IPS-15b (cell line): ENCODE measurements around the gene CTSC.

Source experiments
- H3K27me3 ChIP-seq: one replicate; pipeline ENCODE4 v1.6.1; 2013; ENCODE audit warnings: low read length; ENCODE audit not compliant: control insufficient read depth, insufficient read depth
- H3K36me3 ChIP-seq: one replicate; pipeline ENCODE4 v1.6.1; 2013; ENCODE audit warnings: low read length; ENCODE audit not compliant: control insufficient read depth, insufficient read depth
- H3K4me1 ChIP-seq: one replicate; pipeline ENCODE4 v1.6.1; 2013; ENCODE audit warnings: mild to moderate bottlenecking, low read length; ENCODE audit not compliant: control insufficient read depth, insufficient read depth
- H3K4me3 ChIP-seq: one replicate; pipeline ENCODE4 v1.5.1; 2013; ENCODE audit warnings: low read depth, low read length
- H3K9ac ChIP-seq: one replicate; pipeline ENCODE4 v1.6.1; 2013; ENCODE audit warnings: low read depth, mild to moderate bottlenecking, low read length
- H3K9me3 ChIP-seq: one replicate; pipeline ENCODE4 v1.6.1; 2013; ENCODE audit warnings: mild to moderate bottlenecking, low read length; ENCODE audit not compliant: control insufficient read depth, insufficient read depth

CTSC gene

DNA sequence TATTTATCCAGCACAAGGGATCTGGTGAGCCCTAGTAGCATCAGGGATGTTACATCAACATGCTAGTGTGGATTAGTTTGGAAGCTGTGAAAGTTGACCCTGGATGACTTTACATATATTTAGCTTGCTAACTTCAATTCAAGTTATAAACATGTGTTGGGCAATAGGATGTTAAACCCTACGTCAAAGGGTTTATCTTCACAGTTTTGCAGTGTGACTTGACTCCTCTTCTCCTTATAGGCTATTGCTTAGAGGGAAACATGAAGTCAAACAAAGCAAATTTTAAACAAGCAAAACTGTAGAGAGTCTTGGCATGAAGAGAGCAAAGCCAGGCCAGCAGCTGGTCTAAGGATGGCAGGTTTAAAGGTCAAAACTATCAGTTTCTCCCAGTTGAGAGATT, 11.3 kb upstream of the CTSC start:
- no peaks in the 10 kb centered on the region for H3K9me3 ChIP-seq
- no peak overlapping the region for H3K9ac ChIP-seq
- H3K36me3 ChIP-seq = no peaks in the 10 kb centered on the region
- no peaks in the 10 kb centered on the region for H3K4me1 ChIP-seq
- H3K27me3 ChIP-seq = no peaks in the 10 kb centered on the region
- H3K4me3 ChIP-seq = no peak overlapping the region

DNA sequence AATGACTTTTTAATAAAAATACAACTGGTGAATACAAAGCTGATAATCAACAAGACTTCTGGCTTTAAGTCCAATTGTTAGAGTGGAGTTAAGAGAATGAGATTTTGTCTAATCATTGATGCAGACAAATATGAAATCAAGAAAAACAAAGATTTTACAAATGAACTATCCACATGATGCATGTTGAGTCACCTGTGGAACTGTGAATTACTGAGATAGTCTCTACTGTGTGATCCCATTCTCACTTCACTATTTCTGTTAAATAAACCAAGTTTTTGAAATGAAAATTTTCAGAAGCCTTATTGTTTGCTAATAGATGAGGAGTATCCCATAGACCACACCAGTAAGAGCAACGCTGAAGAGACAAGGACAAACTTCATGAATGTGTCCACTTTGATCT, 8.4 kb upstream of the CTSC start:
- Histone ChIP-seq H3K9me3 (no peaks in the 10 kb centered on the region), H3K27me3 (no peaks in the 10 kb centered on the region), H3K4me3 (no peak overlapping the region), H3K36me3 (no peaks in the 10 kb centered on the region), H3K9ac (no peak overlapping the region), H3K4me1 (no peaks in the 10 kb centered on the region)

DNA sequence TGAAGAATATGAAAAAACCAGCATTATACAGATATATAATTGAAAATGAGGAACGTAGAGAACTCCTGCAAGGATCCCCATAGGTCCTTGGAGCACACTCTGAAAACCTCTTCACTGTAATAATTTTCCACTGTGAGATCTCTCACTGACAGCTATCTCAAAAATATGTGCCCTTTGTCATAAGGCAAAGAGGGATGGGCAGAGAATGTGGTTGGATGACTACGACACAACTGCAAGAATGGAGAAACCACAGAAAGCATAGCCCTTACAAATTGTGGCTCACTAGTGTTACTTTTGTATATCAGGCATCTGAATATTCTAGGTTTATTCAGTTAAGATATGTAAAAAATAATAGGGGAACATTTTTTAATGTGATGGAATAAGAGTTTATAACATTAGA, 7.9 kb upstream of the CTSC start:
- no peaks in the 10 kb centered on the region for H3K4me1 ChIP-seq
- H3K27me3 ChIP-seq = no peaks in the 10 kb centered on the region
- no peak overlapping the region for H3K9ac ChIP-seq
- H3K36me3 ChIP-seq = no peaks in the 10 kb centered on the region
- H3K9me3 ChIP-seq = no peaks in the 10 kb centered on the region
- no peak overlapping the region for H3K4me3 ChIP-seq

DNA sequence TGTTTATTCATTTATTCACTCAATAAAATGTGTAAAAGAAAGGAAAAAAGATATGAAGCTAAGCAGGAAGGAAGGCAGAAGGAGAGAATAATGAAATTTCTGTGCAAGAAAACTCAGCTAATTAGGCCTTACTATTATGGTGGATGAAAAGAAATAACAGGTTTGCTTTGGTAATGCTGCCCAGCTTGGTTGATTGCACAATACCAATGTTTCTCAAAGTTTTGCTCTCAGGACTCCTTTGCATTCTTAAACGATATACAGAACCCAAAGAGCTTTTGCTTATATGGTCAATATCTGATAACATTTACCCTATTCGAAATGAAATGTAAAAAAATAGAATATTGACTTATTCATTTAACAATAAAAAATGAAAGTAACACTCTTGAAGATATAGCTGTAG, 7.3 kb upstream of the CTSC start:
- Histone ChIP-seq H3K9me3 (no peaks in the 10 kb centered on the region), H3K27me3 (no peaks in the 10 kb centered on the region), H3K4me1 (no peaks in the 10 kb centered on the region), H3K4me3 (no peak overlapping the region), H3K9ac (no peak overlapping the region), H3K36me3 (no peaks in the 10 kb centered on the region)

DNA sequence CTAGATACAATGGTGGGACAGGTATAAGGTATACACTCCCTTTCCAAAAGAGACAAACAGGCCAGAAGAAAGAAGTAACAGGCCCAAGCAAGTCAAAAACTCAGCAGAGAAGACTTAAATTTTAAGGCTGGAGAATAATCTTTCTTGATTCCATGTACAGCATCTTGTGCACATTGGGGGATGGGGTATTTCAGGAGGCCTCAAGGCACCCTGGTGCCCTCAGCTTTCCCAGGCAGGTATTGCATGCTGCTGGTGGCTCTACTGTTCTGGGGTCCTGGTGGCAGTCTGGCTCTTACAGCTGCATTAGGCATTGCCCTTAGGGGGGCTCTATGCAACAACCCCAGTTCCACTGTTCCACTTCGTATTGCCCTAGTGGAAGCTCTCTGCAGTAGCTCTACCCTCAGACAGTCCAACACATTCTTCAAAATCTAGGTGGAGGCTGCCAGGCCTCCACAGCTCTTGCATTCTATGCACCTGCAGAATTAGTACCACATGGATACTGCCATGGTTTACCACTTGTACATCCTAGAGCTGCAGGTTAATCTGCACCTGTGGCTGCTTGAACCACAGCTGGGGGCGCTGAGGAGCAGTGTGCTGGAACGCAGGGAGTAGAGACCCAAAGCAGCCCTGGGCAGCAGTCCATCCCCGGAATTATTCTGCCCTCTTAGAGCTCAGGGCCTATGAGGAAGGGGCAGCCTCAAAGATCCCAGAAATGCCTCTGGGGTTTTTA, 4.2 kb upstream of the CTSC start:
- no peak overlapping the region for H3K4me3 ChIP-seq
- H3K9ac ChIP-seq = no peak overlapping the region
- no peaks in the 10 kb centered on the region for H3K36me3 ChIP-seq
- H3K4me1 ChIP-seq = peaks cover 2% of the 10 kb centered on the region
- no peaks in the 10 kb centered on the region for H3K27me3 ChIP-seq
- no peaks in the 10 kb centered on the region for H3K9me3 ChIP-seq

DNA sequence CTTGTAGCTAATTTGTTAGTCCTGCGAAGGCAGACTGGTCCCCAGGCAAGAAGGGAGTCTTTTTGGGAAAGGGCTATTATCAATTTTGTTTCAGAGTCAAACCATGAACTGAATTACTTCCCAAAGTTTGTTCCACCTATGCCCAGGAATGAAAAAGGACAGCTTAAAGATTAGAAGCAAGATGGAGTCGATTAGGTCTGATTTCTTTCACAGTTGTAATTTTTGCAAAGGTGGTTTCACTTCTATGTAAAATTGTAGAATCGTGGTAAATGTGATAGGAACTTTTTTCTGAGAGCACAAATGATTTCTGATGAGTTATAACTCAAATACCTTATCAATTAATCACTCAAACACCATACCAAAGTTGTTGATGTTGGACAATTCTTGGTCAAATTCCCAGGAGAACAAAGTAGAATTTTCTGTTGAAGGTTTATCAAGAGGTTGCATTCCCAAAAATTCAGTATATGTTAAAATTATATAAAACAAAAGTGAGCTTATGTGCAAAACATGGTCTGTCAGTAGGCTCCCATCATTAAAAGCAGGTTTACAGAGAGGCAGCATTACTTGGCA, 2.9 kb upstream of the CTSC start:
- Histone ChIP-seq H3K4me3 (no peak overlapping the region), H3K4me1 (peaks cover 6% of the 10 kb centered on the region), H3K27me3 (no peaks in the 10 kb centered on the region), H3K36me3 (no peaks in the 10 kb centered on the region), H3K9ac (no peak overlapping the region), H3K9me3 (no peaks in the 10 kb centered on the region)

DNA sequence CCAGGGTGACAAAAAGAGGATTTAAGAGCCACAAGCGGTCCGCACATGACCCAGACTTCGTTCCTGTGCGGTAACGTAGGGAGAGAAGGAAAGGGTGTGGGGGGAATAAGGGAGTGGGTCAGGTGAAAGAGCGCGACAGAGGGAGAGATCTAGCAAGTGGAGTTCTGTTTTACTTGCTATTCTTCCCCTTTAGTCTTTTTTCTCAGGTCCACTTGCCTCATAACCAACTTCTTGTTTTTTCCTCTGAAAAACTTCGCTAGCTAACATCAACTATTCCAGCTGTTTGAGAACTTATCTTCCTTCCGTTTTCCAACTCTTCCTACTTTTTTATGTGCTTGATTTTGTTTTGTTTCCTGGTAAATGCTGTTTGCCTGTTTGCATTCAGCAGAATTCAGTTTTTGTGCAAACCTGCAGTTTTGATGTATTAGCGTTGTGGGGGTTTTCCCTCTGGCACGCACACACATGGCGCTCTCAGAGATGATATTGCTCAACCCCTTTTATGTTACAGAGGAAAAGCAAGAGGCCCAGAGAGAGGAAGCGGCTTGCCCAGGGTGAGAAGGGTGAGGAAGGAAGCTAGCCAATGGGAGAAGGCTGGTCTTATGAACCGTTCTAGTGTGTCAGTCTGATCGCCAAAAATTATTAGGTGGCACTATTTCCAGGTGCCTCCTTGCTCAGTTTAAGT, 592 bp upstream of the CTSC start:
- no peaks in the 10 kb centered on the region for H3K9me3 ChIP-seq
- H3K4me1 ChIP-seq = peaks cover 7% of the 10 kb centered on the region
- H3K27me3 ChIP-seq = no peaks in the 10 kb centered on the region
- no peak overlapping the region for H3K9ac ChIP-seq
- H3K4me3 ChIP-seq = peak overlapping the region; percentile 92
- H3K36me3 ChIP-seq = peaks cover 6% of the 10 kb centered on the region

DNA sequence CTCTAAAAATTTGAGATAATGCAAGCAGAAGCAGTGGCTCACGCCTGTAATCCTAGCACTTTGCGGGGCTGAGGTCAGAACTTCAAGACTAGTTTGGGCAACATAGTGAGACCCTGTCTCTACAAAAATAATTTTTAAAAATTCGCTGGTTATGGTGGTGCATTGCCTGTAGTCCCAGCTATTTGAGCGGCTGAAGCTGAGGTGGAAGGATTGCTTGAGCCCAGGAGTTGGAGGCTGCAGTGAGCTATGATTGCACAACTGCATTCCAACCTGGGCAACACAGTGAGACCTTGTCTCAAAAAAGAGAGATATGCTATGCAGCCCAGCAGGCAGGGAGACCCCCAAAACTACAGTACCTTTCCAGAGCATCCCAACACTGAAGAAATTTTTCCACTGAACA, 2.3 kb downstream of the CTSC start:
- H3K9me3 ChIP-seq = no peaks in the 10 kb centered on the region

DNA sequence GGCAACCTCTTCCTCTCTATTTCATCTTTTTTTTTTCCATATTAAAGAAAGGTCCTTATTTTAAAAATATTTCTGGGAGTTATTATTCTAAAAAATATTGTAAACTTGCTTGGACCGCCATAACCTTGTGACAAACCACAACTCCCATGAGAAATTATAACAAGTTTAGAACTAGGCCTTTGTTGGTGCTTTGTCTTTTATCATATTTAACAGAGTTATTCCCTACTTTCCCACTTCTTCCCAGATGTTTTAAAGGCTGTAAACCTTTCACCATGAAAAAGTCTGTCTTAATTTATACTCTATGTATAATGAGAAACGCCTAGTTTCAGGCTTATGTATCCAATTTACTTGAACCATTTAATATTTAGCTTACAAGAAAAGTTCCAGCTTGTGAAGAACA, 3.7 kb downstream of the CTSC start:
- Histone ChIP-seq H3K27me3 (no peaks in the 10 kb centered on the region), H3K4me1 (peaks cover 9% of the 10 kb centered on the region), H3K9ac (no peak overlapping the region), H3K36me3 (peaks cover 6% of the 10 kb centered on the region), H3K9me3 (no peaks in the 10 kb centered on the region), H3K4me3 (no peak overlapping the region)

More for the DNA sequence above, 2.3 kb downstream of the CTSC start:
- peaks cover 7% of the 10 kb centered on the region for H3K4me1 ChIP-seq
- H3K9ac ChIP-seq = no peak overlapping the region
- H3K4me3 ChIP-seq = peak overlapping the region; percentile 40
- H3K27me3 ChIP-seq = no peaks in the 10 kb centered on the region
- peaks cover 6% of the 10 kb centered on the region for H3K36me3 ChIP-seq

DNA sequence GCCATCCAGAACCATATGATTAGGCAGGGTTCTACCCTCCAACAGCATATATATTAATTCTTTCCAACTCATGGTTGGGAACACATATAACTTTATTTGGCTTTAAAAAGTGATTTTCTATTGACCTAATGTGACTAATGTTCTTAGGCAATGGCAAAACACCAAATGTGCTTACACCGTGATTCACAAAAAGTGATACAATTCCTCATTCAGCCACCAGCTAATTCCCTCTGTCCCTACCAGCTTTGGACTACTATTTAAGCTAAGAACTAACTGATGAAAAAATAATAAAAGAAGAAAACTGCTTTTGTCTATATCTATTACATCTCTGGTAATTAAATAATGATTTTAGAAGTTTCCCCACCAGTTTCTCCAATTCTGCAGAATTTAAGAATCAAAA, 4.7 kb downstream of the CTSC start:
- peaks cover 8% of the 10 kb centered on the region for H3K4me1 ChIP-seq
- no peak overlapping the region for H3K4me3 ChIP-seq
- H3K9me3 ChIP-seq = no peaks in the 10 kb centered on the region
- H3K9ac ChIP-seq = no peak overlapping the region
- no peaks in the 10 kb centered on the region for H3K27me3 ChIP-seq
- H3K36me3 ChIP-seq = peaks cover 6% of the 10 kb centered on the region

DNA sequence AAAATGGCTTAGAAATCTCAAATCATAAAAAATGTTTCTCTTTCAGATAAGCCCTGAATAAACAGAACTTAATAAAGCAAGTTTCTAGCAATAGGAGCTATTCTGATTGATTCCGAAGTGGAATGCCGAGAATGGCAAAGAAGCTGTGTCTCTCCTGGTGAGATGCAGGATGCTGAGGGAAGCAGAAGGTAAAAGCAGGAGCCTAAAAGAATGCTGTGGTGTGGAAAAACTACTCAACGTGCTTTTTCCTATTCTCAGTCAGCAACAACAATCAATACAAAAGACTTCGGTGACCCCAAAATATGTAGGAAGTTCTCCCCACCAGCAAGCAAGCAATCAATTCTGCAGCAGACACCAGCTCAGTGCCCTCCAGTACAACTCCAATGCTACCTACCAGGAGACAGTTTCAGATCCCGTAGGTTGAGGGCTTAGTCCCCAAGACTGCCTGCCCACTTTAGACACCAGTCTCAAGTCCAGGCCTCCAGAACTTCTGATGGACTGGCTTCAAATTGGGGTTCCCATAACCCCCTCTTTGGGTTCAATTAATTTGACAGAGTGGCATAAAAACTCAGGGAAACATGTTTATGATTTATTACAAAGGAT, 6.6 kb downstream of the CTSC start:
- Histone ChIP-seq H3K36me3 (peaks cover 7% of the 10 kb centered on the region), H3K4me1 (peaks cover 25% of the 10 kb centered on the region), H3K4me3 (no peak overlapping the region), H3K27me3 (no peaks in the 10 kb centered on the region), H3K9ac (no peak overlapping the region), H3K9me3 (no peaks in the 10 kb centered on the region)
